GM19238 (cell line): ENCODE results near the gene PTPRF.

ENCODE experiments used
- DNase-seq: peaks from one replicate; pipeline ENCODE4 v3.0.0; 2011; ENCODE audit warnings: low spot score; ENCODE audit not compliant: insufficient read length

PTPRF gene

DNA sequence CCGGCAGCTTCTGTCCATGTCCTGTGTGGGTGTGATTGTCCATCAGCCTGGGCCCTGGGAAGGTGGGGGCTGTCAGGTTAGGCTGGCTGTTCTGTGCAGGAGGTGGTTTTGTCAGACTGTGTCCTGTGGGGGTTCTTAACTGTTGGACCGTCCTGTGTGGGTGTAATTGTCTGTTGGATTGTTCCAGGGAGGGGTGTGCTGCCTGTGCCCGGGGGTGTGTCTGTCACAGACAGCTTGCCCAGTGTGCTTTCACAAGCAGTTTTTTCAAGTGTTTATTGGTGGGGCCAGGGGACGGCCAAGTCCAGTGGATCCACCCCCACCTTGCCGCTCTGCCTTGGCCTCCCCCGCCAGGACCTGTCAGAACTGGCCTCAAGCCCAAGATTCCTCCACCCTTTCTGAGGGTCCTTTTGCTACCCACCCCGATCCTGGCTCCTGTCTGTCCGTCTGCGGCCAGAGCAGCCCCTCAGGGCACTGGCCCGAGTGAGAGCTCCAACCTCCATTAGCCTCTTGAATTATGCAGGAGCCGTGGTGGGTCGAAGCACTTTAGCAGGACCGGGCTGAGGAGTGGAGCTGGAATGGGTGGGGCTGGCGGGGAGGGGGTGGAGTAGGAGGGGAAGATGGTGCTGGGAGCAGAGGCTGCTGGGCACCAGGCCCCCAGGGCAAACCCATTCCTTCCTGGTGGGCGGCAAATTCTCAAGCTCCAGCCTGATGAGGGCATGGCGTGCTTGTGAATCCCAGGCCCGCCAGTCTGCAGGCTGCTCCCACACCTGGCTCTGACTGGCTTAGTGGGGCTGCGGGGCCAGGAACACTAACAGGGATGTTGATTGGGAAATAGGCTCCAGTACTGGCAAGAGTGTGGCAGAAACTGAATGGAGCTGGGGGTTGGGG lies 47.2 kb downstream of the PTPRF start:
- no peak for DNase-seq

GRCh38 chr1:43580039-43580438 lies 49.4 kb downstream of the PTPRF start:
- DNase-seq: no peak

GRCh38 chr1:43582162-43582566 lies 51.5 kb downstream of the PTPRF start:
- DNase-seq: no peak

DNA sequence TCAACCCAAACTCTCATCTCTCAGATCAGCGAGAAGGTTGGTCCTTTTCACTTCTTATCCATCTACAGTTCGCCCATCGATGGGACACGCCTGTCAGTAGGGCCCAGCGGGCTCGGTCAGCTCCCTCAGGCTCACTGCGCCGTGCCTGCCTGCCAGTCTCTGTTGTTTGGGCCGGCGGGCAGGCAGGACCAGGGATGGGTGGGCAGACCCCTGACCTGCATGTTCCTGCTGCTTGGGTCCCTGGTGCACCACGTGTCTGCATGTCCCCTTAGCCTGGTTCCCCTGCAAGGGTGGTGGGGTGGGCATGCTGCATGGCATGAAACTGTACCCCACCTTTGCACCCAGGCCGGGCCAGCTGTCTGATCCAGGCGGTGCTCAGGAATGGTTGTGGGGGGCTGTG lies 52.4 kb downstream of the PTPRF start:
- DNase-seq: no peak

DNA sequence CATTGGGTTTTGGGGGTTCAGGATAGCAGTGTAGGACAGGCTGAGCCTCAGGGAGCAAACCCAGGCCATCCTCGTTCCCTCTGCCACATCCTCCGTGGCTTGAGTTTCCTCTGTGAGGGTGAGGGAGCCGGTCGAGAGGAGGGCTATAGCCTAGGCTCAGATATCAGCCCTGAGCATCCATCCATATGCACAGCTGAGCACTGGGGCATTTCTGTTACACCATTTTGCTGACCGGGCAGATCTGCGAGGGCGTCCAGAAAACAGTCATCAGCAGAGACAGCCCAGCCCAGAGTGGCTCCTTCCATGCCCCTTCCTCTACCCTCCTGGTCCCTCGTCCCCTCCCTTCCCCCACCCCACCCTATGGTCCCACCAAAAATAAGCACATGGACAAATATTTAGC lies 53.5 kb downstream of the PTPRF start:
- DNase-seq: no peak

DNA sequence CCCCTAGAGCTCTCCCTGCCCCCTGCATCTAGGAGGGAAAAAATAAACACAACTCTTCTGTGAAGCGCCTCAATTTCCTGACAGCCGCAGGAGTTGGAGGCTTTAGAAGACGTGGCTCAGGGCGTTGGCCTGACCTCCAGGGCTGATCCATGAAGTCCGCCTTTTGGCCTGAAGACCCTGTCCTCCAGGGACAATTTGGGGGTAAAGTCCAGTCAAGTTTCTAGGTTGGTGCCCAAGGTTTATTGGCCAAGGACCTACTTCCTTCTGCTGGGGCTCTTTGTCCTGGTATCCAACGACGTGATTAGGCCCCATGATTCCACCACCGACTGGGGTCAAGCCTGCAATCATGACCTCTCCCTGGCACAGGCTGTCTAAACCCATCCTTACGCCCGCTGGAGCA lies 54.9 kb downstream of the PTPRF start:
- no peak for DNase-seq

- no peak for DNase-seq
Measured at GRCh38 chr1:43586136-43586731, 55.6 kb downstream of the PTPRF start.

DNA sequence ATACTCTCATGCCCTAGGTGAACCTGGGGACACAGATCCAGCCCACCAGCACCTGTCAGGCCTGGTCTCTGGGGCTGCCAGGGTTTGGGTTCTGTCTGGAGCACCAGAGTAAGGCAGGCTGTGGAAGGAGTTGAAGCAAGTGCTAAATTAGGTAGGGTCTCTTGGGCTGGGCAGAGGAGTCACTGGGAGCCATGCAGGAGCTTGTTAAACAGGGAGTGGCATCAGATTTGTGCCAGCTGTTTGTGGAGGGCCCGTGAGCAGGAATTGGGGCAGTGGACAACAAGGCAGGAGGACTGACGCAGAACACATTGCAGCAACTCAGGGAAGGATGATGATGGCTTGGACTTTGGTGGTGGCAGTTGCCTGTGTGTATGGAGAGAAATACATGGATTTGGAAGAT lies 56.3 kb downstream of the PTPRF start:
- DNase-seq: no peak

DNA sequence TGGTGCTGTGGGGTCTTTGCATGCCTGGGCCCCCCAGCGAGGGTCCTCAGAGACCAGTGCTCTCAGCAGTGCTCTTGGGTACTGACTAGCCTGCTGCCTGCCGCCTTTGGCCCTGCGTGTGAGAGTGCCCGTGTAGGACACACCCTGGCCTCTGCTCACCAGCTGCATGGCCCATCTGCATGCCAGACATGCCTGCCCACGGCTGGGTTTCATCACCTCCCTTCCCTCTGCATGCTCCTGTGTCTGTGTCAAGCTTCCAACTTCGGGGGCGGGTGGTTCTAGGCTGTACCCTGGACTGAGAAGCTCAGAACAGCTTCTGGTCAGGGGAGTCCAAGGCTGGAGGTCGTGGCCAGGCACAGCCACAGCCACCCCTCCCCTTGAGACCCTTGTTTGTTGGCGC lies 56.9 kb downstream of the PTPRF start:
- DNase-seq: no peak

DNA sequence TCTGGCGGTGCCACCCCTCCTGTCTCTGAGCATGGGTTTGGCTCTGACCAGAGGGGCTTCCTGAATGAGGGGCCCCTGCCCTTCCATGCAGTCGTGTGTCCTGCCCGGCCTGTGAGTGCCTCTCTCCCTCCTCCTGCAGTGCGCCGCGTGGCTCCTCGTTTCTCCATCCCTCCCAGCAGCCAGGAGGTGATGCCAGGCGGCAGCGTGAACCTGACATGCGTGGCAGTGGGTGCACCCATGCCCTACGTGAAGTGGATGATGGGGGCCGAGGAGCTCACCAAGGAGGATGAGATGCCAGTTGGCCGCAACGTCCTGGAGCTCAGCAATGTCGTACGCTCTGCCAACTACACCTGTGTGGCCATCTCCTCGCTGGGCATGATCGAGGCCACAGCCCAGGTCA lies 57.9 kb downstream of the PTPRF start:
- no peak for DNase-seq

- DNase-seq: no peak
Measured at GRCh38 chr1:43590388-43590925, 59.8 kb downstream of the PTPRF start.

DNA sequence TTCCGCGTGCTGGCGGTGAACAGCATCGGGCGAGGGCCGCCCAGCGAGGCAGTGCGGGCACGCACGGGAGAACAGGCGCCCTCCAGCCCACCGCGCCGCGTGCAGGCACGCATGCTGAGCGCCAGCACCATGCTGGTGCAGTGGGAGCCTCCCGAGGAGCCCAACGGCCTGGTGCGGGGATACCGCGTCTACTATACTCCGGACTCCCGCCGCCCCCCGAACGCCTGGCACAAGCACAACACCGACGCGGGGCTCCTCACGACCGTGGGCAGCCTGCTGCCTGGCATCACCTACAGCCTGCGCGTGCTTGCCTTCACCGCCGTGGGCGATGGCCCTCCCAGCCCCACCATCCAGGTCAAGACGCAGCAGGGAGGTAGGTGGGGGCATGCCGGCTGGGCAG lies 60.5 kb downstream of the PTPRF start:
- no peak for DNase-seq

GRCh38 chr1:43592051-43592665 lies 61.5 kb downstream of the PTPRF start:
- no peak for DNase-seq

GRCh38 chr1:43592974-43593683 lies 62.4 kb downstream of the PTPRF start:
- no peak for DNase-seq

DNA sequence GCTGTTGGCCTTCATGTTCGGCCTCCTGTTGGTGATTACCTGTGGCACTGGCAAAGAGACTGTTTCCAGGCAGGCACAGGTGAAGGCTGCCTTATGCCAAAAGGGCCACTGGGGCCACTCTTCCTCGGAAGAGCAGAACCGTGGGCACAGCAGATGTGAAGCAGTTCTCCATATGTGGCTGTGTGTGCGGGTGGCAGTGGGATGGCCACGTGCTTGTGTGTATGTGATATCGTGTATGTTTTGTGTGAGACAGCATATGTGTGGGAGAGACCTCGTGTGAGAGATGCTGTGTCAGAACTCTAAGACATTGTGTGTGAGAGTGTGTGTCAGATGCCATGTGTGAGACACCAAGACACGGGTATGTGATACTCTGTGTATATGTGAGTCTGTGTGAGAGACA lies 65.9 kb downstream of the PTPRF start:
- no peak for DNase-seq

DNA sequence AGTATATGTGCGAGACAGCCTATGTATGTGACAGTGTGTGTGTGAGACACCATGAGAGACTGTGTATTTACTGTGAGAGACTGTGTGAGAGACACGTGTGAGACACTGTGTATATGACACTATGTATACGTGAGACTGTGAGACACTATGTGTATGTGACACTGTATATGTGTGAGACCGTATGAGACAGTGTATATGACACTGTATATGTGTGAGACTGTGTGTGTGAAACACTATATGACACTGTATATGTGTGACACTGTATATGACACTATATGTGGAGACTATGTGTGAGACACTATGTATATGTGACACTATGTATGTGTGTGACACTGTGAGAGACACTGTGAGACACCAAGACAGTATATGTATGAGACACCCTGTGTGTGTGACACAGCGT lies 66.3 kb downstream of the PTPRF start:
- DNase-seq: no peak

DNA sequence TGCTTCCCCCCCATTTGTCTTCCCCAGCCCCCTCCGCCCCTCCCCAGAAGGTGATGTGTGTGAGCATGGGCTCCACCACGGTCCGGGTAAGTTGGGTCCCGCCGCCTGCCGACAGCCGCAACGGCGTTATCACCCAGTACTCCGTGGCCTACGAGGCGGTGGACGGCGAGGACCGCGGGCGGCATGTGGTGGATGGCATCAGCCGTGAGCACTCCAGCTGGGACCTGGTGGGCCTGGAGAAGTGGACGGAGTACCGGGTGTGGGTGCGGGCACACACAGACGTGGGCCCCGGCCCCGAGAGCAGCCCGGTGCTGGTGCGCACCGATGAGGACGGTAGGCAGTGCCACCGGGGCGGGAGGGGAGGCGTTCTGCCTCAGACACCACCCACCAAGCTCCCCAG lies 67.0 kb downstream of the PTPRF start:
- no peak for DNase-seq

- DNase-seq: no peak
Measured at GRCh38 chr1:43598622-43599021, 67.9 kb downstream of the PTPRF start.

DNA sequence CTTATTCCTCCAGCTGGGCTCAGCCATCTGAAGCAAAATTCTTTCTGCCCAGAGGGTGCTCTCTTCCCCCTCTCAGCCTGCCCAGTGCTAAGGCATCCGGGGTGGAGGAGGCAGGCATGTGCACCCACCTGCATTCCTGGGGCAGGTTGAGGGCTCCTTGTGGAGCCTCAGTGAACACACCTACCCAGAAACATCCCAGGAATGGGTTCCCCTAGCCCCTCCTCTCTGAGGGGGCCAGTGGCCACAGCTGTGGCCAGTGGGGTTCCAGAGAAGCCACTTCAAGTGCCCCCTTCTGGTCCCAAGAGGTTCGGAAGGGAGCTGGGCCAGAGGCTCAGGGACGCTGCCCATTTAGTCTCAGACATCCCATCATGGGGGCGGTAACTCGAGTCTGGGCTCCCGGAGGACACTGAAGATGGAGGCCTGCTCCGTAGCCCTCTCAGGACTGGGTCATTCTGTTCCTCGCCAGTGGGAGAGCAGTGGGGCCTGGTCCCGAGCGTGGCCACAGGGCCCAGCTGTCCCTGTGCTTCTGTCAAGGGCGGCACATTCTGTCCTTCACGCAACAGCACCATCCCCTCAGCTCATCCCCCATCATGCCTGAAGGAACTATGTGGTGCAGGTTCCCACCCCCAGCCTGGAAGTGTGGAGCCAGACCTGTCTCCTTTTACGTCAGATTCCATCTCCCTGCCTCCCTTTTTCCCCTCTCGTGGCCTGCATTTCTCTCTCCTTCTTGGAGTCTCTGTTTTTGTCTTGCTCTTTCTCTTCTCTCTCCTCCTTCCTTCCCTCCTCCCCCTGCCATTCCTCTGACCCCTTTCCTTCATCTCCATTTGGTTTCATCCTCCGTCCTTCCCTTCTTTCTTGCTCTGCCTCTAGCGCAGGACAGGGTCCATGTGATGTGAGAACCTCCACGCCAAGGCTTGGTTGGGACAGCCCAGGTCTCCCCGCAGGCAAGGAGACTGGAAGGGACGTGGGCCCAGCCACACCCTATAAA lies 69.6 kb downstream of the PTPRF start:
- no peak for DNase-seq

GRCh38 chr1:43602990-43603389 lies 72.3 kb downstream of the PTPRF start:
- DNase-seq: no peak

GRCh38 chr1:43604192-43604591 lies 73.5 kb downstream of the PTPRF start:
- DNase-seq: no peak
